Right lung (tissue), 5 donors: ENCODE data around the gene FIP1L1. TPM values are rescaled to one million over a fixed set of nuclear protein-coding genes. Genes with fewer than 3 reads are reported as not detected.
"Not testable (repeated sequence)": the region's sequence is repeated elsewhere in the genome, so short reads cannot be mapped to it uniquely, and the experiment has no call there.

Source experiments
- DNase-seq, 2 donors: peaks; one replicate each; pipeline ENCODE4 v3.0.0-alpha.2; 2013
- polyA plus RNA-seq, 5 donors: library from polyadenylated mRNA; unstranded; fragments of 120-200 nt; gene quantifications; one replicate each; pipeline versions ENCODE4 v1.2.1 to v1.2.3, GENCODE V29; 2013; ENCODE audit warnings: inconsistent platforms in 1 of 5, low replicate concordance in 1 of 5; ENCODE audit not compliant: insufficient read length in 5 of 5, insufficient read depth in 1 of 5

FIP1L1 gene
- polyA plus RNA-seq, 5 donors: 67.4 to 100 (median 87.8) TPM

DNA sequence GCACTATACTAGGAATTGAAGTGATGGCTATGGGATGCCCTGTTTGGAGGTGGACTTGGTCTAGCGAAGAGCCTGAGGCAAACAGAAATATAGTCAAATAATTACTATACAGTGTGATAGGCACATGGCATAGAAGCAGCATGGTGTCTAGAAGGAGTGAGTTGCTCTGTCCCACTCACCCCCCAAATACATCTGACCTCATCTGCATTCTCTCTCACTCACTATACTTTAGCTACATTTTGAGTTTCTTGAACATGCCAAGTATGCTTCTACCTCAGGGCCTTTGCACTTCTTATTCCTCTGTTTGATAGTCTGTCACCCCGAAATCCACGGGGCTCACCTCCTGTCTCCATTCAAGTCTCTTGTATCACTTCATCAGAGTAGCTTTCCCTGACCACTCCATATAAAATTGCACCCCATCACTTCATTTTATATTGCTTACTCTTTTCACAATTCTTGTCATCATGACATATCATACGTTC is 2.6 kb upstream of the FIP1L1 start:
- no peak for DNase-seq

GRCh38 chr4:53376900-53377299 is 541 bp upstream of the FIP1L1 start:
- DNase-seq: no peak

- DNase-seq: no peak
These were observed 686 bp downstream of the FIP1L1 start for GRCh38 chr4:53378171-53378482.

- DNase-seq: no peak
These were observed 2.8 kb downstream of the FIP1L1 start for GRCh38 chr4:53380221-53380620.

- not testable (repeated sequence) for DNase-seq
These were observed 32.0 kb downstream of the FIP1L1 start for GRCh38 chr4:53409479-53409878.

DNA sequence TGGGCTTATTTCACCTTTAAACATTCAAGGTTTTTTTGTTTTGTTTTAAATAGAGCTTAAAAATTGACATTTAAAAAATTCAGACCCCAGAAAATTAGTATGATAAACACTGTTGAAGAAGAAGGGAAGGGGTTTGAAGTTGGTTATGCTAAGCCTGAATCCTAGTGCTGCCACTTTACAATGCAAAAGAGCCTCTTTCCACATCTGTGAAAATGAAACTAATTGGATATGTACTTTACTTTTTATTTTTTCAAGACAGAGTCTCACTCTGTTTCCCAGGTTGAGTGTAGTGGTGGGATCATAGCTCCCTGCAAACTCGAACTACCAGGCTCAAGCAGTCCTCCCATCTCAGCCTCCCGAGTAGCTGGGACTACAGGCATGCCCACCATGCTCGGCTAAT is 41.8 kb downstream of the FIP1L1 start:
- DNase-seq: no peak

DNA sequence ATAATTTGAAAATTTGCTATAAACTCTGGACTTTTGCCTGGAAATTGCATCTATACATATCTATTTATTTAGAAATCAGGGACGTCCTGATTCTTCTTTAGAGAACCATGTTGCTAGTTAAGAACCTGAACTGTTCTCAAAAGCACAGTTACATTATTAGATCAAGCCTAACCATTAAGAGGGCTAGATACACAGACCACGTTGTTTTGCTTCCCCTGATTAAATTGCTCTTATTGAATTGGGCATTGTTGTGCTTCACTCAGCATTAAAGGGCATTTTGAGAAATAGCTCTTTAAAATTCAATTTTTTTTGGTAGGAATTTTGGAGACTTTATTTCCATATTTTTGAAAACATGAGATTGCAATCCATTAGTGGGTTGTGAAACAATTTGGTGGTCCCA is 44.4 kb downstream of the FIP1L1 start:
- no peak for DNase-seq

GRCh38 chr4:53422367-53422766 is 44.9 kb downstream of the FIP1L1 start:
- DNase-seq: no peak

DNA sequence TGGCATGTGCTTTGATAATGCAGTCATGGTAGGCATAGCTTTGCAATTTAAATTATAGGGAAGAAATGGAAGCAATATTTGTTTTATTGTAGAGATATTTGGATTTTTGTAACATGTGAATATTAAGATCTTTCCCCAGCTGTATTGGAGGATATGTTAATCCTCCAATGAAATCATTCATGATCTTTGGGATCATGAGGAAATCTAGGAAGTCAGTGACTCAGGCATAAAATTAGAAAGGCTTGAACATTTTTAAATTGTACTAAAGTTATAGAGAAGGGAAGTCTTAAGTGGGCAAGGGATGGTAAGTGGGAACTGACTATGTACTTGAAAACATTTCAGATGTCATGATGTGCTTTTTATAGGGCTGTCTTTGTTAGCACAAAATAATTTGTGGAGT is 46.8 kb downstream of the FIP1L1 start:
- no peak for DNase-seq

GRCh38 chr4:53427366-53427765 is 49.9 kb downstream of the FIP1L1 start:
- DNase-seq: no peak

GRCh38 chr4:53431052-53431451 is 53.6 kb downstream of the FIP1L1 start:
- DNase-seq: no peak

DNA sequence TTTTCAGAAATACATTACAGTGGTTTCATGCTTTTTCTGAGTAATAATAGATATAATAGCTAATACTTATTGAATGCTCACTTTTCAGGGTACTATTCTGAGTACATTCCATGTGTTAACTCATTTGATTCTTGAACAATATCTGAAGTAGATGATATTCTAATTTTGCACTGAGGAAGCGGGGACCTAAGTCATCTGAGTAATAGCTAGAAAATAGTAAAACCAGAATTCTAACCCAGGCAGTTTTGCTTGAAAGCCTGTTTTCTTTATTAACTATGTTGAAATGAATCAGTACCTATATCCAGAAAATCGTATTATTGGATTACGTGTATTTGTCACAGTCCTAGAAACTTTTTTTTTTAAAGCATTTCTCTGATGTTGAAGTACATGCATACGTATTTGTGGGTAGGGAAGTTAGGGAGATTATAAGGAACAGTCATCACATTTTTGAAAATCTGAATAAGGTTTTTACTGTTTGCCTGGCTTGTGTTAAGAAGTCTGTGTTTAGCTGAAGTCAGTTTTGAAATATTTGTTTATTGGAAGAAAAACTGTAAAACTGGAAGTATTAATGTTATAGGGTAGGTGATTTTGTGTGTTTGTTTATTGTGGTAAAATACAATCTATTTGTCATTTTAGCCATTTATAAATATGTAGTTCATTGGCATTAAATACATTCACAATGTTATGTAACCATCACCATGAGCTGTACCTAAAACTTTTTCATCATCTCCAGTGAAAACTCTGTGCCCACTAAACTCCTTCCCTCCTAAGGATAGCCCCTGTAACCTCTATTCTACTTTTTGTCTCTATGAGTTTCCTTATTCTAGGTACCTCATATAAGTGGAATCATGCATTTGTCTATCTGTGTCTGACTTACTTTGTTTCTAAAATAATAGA is 55.3 kb downstream of the FIP1L1 start:
- DNase-seq: no peak

GRCh38 chr4:53436251-53436650 is 58.8 kb downstream of the FIP1L1 start:
- DNase-seq: no peak

- no peak for DNase-seq
These were observed 64.1 kb downstream of the FIP1L1 start for GRCh38 chr4:53441564-53441963.

DNA sequence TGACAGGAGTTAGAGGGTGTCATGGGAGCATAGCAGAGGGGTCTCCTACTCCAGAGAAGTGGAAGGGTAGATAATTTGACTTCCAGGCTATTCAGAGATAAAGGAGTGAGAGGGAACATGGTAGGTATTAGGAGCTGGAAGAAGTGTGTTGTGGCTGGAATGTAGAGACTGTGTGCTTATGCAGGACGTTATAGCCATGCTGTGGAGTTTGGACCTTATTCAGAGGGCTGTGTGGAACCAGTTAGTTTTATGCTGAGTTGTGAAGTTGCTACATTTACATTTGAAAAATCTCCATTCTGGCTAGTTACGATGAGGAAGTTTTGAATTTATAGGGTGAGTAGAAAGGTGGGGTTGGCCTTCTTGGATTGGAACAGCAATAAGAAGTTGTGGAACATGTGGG is 67.5 kb downstream of the FIP1L1 start:
- no peak for DNase-seq

GRCh38 chr4:53450773-53451172 is 73.3 kb downstream of the FIP1L1 start:
- no peak for DNase-seq

DNA sequence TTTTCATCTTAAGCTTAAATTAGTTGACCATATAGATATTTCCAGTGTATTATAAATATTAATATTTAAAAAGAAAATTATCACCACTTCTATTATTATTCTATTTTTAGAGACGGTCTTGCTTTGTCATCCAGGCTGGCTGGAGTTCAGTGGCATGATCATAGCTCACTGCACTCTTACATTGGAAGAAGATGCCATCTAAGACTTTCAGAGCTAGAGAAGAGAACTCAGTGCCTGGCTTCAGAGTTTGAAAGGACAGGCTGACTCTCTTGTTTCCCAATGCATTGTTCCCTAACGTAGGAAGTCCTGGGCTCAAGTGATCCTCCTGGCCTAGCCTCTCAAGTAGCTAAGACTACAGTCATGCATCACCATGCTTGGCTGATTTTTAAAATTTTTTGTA is 75.9 kb downstream of the FIP1L1 start:
- no peak for DNase-seq

- no peak for DNase-seq
These were observed 78.3 kb downstream of the FIP1L1 start for GRCh38 chr4:53455766-53456165.

- no peak for DNase-seq
These were observed 78.7 kb downstream of the FIP1L1 start for GRCh38 chr4:53456178-53456577.

- DNase-seq: no peak
These were observed 82.1 kb downstream of the FIP1L1 start for GRCh38 chr4:53459548-53459947.

- no peak for DNase-seq
These were observed 83.8 kb downstream of the FIP1L1 start for GRCh38 chr4:53461244-53461643.

- no peak for DNase-seq
These were observed 85.9 kb downstream of the FIP1L1 start for GRCh38 chr4:53463340-53463739.

GRCh38 chr4:53465281-53465680 is 87.8 kb downstream of the FIP1L1 start:
- no peak for DNase-seq

DNA sequence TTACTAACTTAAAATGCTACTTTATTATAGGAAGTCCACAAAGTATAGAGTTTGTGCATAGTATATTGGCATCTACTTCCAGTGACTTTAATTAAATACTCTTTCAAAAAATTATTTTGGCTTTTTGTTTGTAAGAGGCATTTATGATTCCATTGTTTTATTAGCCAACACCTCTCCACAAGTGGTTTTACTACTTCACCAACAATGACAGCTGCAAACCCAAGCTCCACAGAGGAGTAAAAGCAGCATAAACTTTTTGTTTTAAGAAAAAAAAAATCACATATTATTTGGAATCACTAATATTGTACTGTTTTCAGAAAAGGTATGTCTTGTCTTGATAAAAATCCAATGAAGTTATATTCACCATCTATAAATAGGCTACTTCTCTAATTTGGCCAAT is 88.5 kb downstream of the FIP1L1 start:
- no peak for DNase-seq
